HG03457 (cell line): ENCODE results near the gene FAHD1.
A peak's percentile ranks its signal among the peaks of the same experiment; 100 is the strongest.

Source experiments
- ATAC-seq: cut with Tn5 transposase; IDR thresholded peaks from one replicate; pipeline ENCODE4 v1.9.1; 2021; ENCODE audit warnings: moderate number of reproducible peaks; ENCODE audit not compliant: unreplicated experiment

FAHD1 gene

GRCh38 chr16:1816396-1817275 is 10.4 kb upstream of the FAHD1 start:
- ATAC-seq = no peak

GRCh38 chr16:1817276-1817589 is 9.8 kb upstream of the FAHD1 start:
- ATAC-seq = no peak

GRCh38 chr16:1817716-1818115 is 9.3 kb upstream of the FAHD1 start:
- ATAC-seq = no peak

- ATAC-seq = no peak
These were observed 8.7 kb upstream of the FAHD1 start for GRCh38 chr16:1818204-1818872.

GRCh38 chr16:1818873-1819525 is 8.0 kb upstream of the FAHD1 start:
- no peak for ATAC-seq

GRCh38 chr16:1819611-1820010 is 7.4 kb upstream of the FAHD1 start:
- no peak for ATAC-seq

GRCh38 chr16:1820096-1820945 is 6.7 kb upstream of the FAHD1 start:
- ATAC-seq = no peak

GRCh38 chr16:1820946-1821290 is 6.1 kb upstream of the FAHD1 start:
- ATAC-seq = no peak

- ATAC-seq = no peak
These were observed 5.0 kb upstream of the FAHD1 start for GRCh38 chr16:1821861-1822611.

GRCh38 chr16:1822801-1823200 is 4.2 kb upstream of the FAHD1 start:
- no peak for ATAC-seq

- ATAC-seq = no peak
These were observed 3.2 kb upstream of the FAHD1 start for GRCh38 chr16:1823821-1824220.

GRCh38 chr16:1825381-1825863 is 1.6 kb upstream of the FAHD1 start:
- ATAC-seq = no peak

- ATAC-seq = peak; percentile 27
These were observed 929 bp upstream of the FAHD1 start for GRCh38 chr16:1825864-1826690.

- ATAC-seq = no peak
These were observed 1.8 kb downstream of the FAHD1 start for GRCh38 chr16:1828645-1829410.

GRCh38 chr16:1830213-1830612 is 3.2 kb downstream of the FAHD1 start:
- ATAC-seq = no peak

- no peak for ATAC-seq
These were observed 4.4 kb downstream of the FAHD1 start for GRCh38 chr16:1831186-1832075.

- ATAC-seq = no peak
These were observed 5.9 kb downstream of the FAHD1 start for GRCh38 chr16:1832838-1833454.
